NCI-H446 treated with DMSO at 0.1 percent for 48 hours (cell line): ENCODE results near the gene PSMA6.
"Not testable (repeated sequence)": the region's sequence is repeated elsewhere in the genome, so short reads cannot be mapped to it uniquely, and the experiment has no call there.

Experiments used
- DNase-seq: peaks from one replicate; lab custom pipeline; 2025; lab: John Stamatoyannopoulos, UW

Gene PSMA6

DNA sequence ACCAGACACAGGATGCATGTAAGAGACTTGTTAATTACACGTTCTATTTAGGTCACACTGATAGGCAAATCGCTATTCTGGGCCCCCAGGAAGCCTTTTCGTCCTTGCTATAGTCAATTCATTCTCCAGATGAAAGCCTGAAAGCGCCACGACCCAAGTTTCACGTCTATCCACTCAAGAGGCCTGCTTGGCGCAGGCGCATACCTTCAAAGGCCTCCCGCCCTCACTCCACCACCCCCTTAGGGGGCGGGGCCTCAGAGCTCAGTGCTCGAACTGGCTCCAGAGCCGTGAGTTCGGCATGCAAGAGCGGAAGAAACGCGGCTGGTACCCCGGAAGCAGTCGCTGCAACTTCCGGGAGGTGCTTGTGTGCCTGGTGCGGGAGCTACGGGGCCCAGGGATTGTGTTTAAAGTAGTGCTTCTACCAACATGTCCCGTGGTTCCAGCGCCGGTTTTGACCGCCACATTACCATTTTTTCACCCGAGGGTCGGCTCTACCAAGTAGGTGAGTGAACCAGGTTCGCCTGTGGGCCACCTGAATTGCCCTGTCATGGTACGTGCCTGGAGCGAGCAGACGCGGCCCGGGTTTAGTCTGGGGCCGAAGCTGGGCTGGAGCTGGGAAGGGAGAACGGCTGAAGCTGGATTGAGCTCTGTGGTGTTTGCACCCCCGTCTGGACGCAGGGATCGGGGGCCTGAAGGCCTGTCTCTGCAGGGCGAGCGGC, at the start of gene PSMA6:
TSS of gene PSMA6 (plus strand) at position 332 of the 719 bp plus-strand sequence. CDS start at position 427, 95 bp downstream.
- peak; percentile 98 for DNase-seq

- no peak for DNase-seq
Measured at GRCh38 chr14:35242599-35243311, 49.4 kb upstream of the PSMA6 start.

- no peak for DNase-seq
Measured at GRCh38 chr14:35243956-35244355, 48.2 kb upstream of the PSMA6 start.

- DNase-seq, result no peak
Measured at GRCh38 chr14:35244542-35244941, 47.6 kb upstream of the PSMA6 start.

DNA sequence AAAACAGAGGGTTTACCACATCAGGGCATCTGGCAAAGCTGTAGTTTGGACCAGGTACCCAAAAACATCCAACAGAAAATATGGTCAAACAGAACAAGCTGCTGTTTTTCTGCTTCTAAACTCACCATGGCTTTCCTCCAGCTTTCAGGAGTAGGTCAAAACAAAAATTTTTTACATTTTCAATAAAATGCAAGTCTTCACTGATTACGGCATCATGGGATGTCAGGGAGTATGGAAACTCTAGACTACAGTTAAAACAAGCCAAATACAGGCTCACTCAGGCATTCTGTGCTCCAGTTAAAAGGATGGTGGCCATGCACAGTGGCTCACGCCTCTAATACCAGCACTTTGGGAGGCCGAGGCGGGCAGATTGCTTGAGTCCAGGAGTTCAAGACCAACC, 47.1 kb upstream of the PSMA6 start:
- no peak for DNase-seq

DNA sequence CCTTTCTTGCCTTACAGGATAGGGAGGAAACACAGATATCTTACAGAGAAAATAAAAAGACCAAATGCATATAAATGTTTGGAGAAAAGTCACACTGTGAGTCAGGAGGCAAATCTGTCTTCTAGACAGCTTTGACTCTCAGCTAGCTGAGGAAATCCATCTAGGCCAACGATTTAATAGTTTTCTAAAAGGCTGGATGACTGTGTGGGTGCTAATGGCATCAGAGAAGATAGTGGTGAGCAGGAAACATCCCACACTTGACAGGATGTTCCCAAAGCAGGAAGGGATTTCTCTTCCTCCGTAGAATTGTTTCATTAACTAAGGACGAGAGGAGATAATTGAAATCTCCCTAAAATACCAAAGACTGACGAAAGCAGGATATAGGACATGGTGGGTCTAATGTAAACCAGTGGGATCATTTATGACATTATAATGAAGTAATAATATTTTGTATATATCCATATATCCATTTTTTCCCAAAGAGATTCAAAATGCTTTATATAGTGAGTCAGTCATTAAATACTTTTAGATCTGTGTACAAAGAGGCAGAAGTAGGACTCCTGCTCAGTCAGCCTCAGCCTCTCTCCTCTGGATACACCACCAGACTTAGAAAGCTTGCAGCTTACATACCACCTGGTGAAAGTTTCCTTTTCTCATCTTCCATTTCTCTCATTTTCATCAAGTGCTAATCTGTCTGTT, 44.3 kb upstream of the PSMA6 start:
- no peak for DNase-seq

GRCh38 chr14:35248476-35248788, 43.8 kb upstream of the PSMA6 start:
- DNase-seq, result peak; percentile 42

DNA sequence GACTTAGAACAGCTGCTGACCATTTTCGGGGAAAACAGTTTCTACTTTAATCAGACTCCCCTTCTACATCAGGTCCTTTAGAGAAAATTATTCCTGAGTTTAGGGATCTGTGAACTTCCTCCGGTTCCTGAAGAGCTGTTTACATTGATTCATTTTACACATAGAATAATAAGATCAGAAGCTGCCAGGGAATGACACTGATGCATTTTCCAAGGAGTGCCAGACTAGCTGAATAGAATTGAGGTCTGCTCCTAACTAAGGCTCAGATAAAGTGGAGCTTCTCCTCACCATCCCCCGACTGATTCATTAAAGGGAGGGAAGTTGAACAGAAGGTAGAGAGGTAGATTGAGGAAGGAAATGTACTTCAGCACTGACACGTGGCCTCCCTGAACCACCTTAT, 41.9 kb upstream of the PSMA6 start:
- DNase-seq, result no peak

DNA sequence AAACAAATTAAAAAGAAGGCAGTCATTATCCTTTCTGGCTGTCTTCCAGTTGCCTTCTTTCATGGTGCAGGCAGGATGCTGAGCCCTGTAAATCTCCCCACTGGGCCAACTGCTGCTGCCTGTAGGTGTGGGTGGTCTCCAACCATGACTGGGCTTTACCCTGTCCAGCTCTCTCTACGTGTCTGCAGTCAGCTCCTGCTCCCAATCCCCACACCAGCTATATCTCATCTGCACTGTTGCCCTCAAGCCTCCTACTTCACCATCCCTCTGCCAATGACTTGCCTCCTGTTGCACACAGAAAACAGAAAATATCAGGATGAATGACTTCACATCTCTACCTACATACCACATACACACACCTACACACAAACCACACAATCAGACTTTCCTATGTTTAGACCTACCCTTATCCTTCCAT, 39.7 kb upstream of the PSMA6 start:
- DNase-seq, result no peak

GRCh38 chr14:35253056-35253455, 39.1 kb upstream of the PSMA6 start:
- not testable (repeated sequence) for DNase-seq

- not testable (repeated sequence) for DNase-seq
Measured at GRCh38 chr14:35254034-35254622, 38.1 kb upstream of the PSMA6 start.

GRCh38 chr14:35254736-35255135, 37.4 kb upstream of the PSMA6 start:
- DNase-seq, result no peak

- no peak for DNase-seq
Measured at GRCh38 chr14:35255711-35256110, 36.5 kb upstream of the PSMA6 start.

DNA sequence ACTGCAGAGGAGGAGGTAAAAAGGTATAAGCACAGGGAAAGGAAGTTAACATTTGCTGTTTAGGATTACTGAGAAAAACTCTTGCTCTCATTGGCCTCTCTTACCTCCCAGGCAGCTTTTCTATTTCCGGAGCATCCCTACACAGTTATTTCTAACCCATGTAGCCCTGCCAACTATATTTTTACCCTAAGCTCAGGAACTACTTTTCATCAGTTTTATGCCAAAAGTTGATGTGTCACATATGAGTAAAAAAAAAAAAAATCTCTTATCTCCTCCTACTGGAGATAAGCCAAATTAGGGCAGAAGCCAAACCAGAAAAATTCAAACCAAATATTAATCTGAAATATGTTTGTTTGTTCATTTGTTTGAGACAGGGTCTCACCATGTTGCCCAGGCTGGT, 34.4 kb upstream of the PSMA6 start:
- DNase-seq, result no peak

- no peak for DNase-seq
Measured at GRCh38 chr14:35258420-35258819, 33.8 kb upstream of the PSMA6 start.

- DNase-seq, result no peak
Measured at GRCh38 chr14:35261774-35262173, 30.4 kb upstream of the PSMA6 start.

DNA sequence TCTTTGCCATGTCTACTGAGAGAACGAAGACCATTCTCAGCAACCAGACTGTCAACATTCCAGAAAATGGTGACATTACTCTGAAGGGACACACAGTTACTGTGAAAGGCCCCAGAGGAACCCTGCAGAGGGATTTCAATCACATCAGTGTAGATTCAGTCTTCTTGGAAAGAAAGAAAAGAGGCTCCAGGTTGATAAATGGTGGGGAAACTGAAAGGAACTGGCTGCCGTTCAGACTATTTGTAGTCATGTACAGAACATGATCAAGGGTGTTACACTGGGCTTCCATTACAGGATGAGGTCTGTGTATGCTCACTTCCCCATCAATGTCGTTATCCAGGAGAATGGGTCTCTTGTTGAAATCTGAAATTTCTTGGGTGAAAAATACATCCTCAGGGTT, 29.7 kb upstream of the PSMA6 start:
- no peak for DNase-seq

- DNase-seq, result no peak
Measured at GRCh38 chr14:35268946-35269345, 23.2 kb upstream of the PSMA6 start.

GRCh38 chr14:35274805-35275204, 17.4 kb upstream of the PSMA6 start:
- no peak for DNase-seq

DNA sequence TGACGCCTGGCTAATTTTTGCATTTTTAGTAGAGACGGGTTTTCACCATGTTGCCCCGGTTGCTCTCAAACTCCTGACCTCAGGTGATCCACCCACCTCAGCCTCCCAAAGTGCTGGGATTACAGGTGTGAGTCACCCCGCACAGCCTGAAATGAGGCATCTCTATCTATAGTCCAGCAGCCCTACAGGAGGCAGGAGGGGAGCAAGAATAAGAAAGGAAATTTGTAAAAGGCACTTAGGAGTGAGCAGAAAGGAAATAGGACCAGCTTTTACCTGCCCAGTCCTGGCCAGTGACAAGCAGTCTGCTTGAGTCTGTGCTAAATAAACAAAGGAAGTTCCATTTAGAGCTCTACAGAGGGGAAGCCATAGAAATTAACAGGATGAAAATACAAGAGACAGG, 15.0 kb upstream of the PSMA6 start:
- no peak for DNase-seq

- DNase-seq, result no peak
Measured at GRCh38 chr14:35279369-35279768, 12.8 kb upstream of the PSMA6 start.

DNA sequence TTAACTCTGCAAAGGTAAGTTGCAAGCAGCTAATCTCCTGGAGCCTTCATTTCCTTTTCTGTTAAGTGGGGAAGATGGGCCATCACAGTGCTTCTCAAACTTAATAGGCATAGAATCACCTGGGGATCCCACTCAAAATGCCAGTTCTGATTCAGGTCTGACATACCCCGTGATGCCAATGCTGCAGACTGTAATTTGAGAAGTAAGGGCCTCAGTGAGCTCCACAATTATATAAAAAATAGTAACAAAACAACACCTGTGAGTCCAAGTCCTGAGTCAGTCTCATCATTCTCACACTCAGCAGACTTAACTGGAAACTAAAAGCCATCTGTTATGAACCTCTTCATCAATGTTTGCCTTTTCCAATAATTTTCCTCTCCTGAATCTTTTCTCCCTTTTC, 10.8 kb upstream of the PSMA6 start:
- no peak for DNase-seq

- no peak for DNase-seq
Measured at GRCh38 chr14:35284506-35284905, 7.7 kb upstream of the PSMA6 start.
